GM13977 (cell line): Measurements from ENCODE around the gene CDK15.

Source experiments
- DNase-seq: peaks from one replicate; pipeline ENCODE4 v3.0.0; 2012; ENCODE audit warnings: low spot score
- CTCF ChIP-seq: IDR thresholded peaks from 2 replicates; pipeline ENCODE4 v1.5.1; 2012; ENCODE audit warnings: mild to moderate bottlenecking, control low read depth; ENCODE audit not compliant: insufficient read depth; ENCODE audit errors: extremely low read depth, missing control alignments
- in situ Hi-C: fragments of 300-500 bp; cut with MboI; formaldehyde crosslinking; loops from one replicate; pipeline ENCODE4 v1.12.0; 2022; ENCODE audit warnings: low sequenced_read_pairs, low pct_unique_long_range_greater_than_20kb, mixed read lengths, inconsistent platforms; ENCODE audit not compliant: unreplicated experiment

The CDK15 gene

GRCh38 chr2:201939453-201939941 is 133.2 kb downstream of the CDK15 start:
- in situ Hi-C loops = no loop called here

GRCh38 chr2:201942531-201942930 is 136.2 kb downstream of the CDK15 start:
- no peak for DNase-seq
- in situ Hi-C loops = no loop called here
- TF ChIP-seq CTCF = no peak

More at GRCh38 chr2:201939453-201939941, 133.2 kb downstream of the CDK15 start:
- TF ChIP-seq CTCF = no peak
- no peak for DNase-seq
